ENCODE results near the gene YWHAQ. TPM values are rescaled to one million over a fixed set of nuclear protein-coding genes. Genes with fewer than 3 reads are reported as not detected.
"Not testable (repeated sequence)": the region's sequence is repeated elsewhere in the genome, so short reads cannot be mapped to it uniquely, and the experiment has no call there.

Gene YWHAQ
- total and polyA plus RNA-seq, 7 donors: 179 to 273 (median 216) TPM

GRCh38 chr2:9631553-9631819, 689 bp upstream of the YWHAQ start:
- TF ChIP-seq EP300 (IDR thresholded peaks at IDR 0.05): no peak
- DNase-seq: no peak
- peaks cover 0 to 14% (median 0%) of the 10 kb centered on the region in 4 donors for H3K36me3 ChIP-seq
- H3K27me3 ChIP-seq: no peaks in the 10 kb centered on the region
- peak overlapping the region; percentile 25 to 88 (median 78) for H3K4me3 ChIP-seq
- peaks cover 0 to 38% (median 34%) of the 10 kb centered on the region in 4 donors for H3K4me1 ChIP-seq
- H3K27ac ChIP-seq: peak overlapping the region; percentile 95 to 98 (median 98)
- no peaks in the 10 kb centered on the region for H3K9me3 ChIP-seq
- 32 to 39% methylated on average over 4 of the region's 4 CpGs for WGBS, 2 donors
- intact Hi-C loops (cut with DNase I): loop anchor here (2.0 to 10.0 kb wide), 3 partner anchors 77 to 413 kb away; partner anchors contain the start of genes ADAM17, IAH1 and KLF11

- H3K27me3 ChIP-seq: no peaks in the 10 kb centered on the region
- WGBS, 2 donors: 0% methylated on average over 66 to 67 of the region's 67 CpGs
- peaks cover 0 to 50% (median 46%) of the 10 kb centered on the region in 4 donors for H3K4me1 ChIP-seq
- H3K36me3 ChIP-seq: peaks cover 0 to 19% (median 0%) of the 10 kb centered on the region in 4 donors
- TF ChIP-seq CTCF (IDR thresholded peaks at IDR 0.05): no peak
- intact Hi-C loops (cut with DNase I): loop anchor here (2.0 to 10.0 kb wide), 3 partner anchors 75 to 415 kb away; partner anchors contain the start of genes ADAM17, IAH1 and KLF11
- H3K9me3 ChIP-seq: no peaks in the 10 kb centered on the region
- H3K4me3 ChIP-seq: peak overlapping the region; percentile 71 to 88 (median 82)
- DNase-seq: peak; percentile 89
- peak overlapping the region; percentile 95 to 98 (median 98) for H3K27ac ChIP-seq
Measured at GRCh38 chr2:9630117-9630735, 571 bp downstream of the YWHAQ start.

GRCh38 chr2:9629222-9630116, 1.3 kb downstream of the YWHAQ start:
- Histone ChIP-seq H3K4me1 (peaks cover 0 to 55% (median 49%) of the 10 kb centered on the region in 4 donors), H3K36me3 (peaks cover 0 to 19% (median 0%) of the 10 kb centered on the region in 4 donors), H3K27me3 (no peaks in the 10 kb centered on the region), H3K4me3 (peak overlapping the region; percentile 71 to 88 (median 82)), H3K9me3 (no peaks in the 10 kb centered on the region), H3K27ac (peak overlapping the region; percentile 95 to 98 (median 98))
- intact Hi-C loops (cut with DNase I): loop anchor here (2.0 to 10.0 kb wide), 5 partner anchors 21 to 415 kb away; partner anchors contain the start of genes ADAM17, CPSF3, IAH1 and ITGB1BP1
- TF ChIP-seq EP300 (IDR thresholded peaks at IDR 0.05) (no peak), POLR2AphosphoS5 (IDR thresholded peaks at IDR 0.05) (peak in 2 of 4 donors; percentile 8 to 34)
- DNase-seq: no peak
- WGBS, 2 donors: 2 to 8% methylated on average over 20 of the region's 20 CpGs

GRCh38 chr2:9627310-9627709, 3.5 kb downstream of the YWHAQ start:
- WGBS, 2 donors: 68 to 85% methylated on average over 2 of the region's 2 CpGs
- no peaks in the 10 kb centered on the region for H3K27me3 ChIP-seq
- intact Hi-C loops (cut with DNase I): loop anchor here (5.0 kb wide), 1 partner anchor 205 kb away; the partner anchor contains the start of genes CPSF3 and ITGB1BP1
- DNase-seq: no peak
- no peak overlapping the region for H3K27ac ChIP-seq
- H3K4me1 ChIP-seq: peaks cover 0 to 76% (median 66%) of the 10 kb centered on the region in 4 donors
- H3K4me3 ChIP-seq: peak overlapping the region in 1 of 4 donors; percentile 88
- H3K9me3 ChIP-seq: no peaks in the 10 kb centered on the region
- no peak for TF ChIP-seq POLR2A (IDR thresholded peaks at IDR 0.05)
- no peak for TF ChIP-seq CTCF (IDR thresholded peaks at IDR 0.05)
- no peak for TF ChIP-seq POLR2AphosphoS5 (IDR thresholded peaks at IDR 0.05)
- TF ChIP-seq EP300 (IDR thresholded peaks at IDR 0.05): no peak
- H3K36me3 ChIP-seq: peaks cover 0 to 19% (median 0%) of the 10 kb centered on the region in 4 donors

- Histone ChIP-seq H3K27me3 (no peaks in the 10 kb centered on the region), H3K4me1 (peaks cover 0 to 94% (median 77%) of the 10 kb centered on the region in 4 donors), H3K4me3 (no peak overlapping the region), H3K27ac (no peak overlapping the region), H3K9me3 (no peaks in the 10 kb centered on the region), H3K36me3 (peaks cover 0 to 19% (median 0%) of the 10 kb centered on the region in 4 donors)
- TF ChIP-seq CTCF (IDR thresholded peaks at IDR 0.05) (no peak), POLR2A (IDR thresholded peaks at IDR 0.05) (no peak), POLR2AphosphoS5 (IDR thresholded peaks at IDR 0.05) (no peak), EP300 (IDR thresholded peaks at IDR 0.05) (no peak)
- 85 to 89% methylated on average over 9 of the region's 9 CpGs for WGBS, 2 donors
- intact Hi-C loops (cut with DNase I): no loop called here
- no peak for DNase-seq
Measured at GRCh38 chr2:9623151-9623550, 7.6 kb downstream of the YWHAQ start.

- WGBS, 2 donors: 77 to 92% methylated on average over 6 of the region's 6 CpGs
- H3K36me3 ChIP-seq; H3K27me3 ChIP-seq; H3K27ac ChIP-seq; intact Hi-C loops (cut with DNase I); H3K4me3 ChIP-seq; H3K9me3 ChIP-seq; DNase-seq: not testable (repeated sequence)
- H3K4me1 ChIP-seq: peaks cover 0 to 90% (median 63%) of the 10 kb centered on the region in 4 donors
Measured at GRCh38 chr2:9621655-9622054, 9.1 kb downstream of the YWHAQ start.
